BE2C (cell line): ENCODE results near the gene CTNNBL1.

Experiments
- DNase-seq: peaks from one replicate; pipeline ENCODE4 v3.0.0-alpha.2; 2020
- H3K27me3 ChIP-seq: fragments of 250-450 bp; sonication (Bioruptor Pico); 2 replicates; pipeline ENCODE4 v1.5.1; 2020; ENCODE audit warnings: mild to moderate bottlenecking
- H3K36me3 ChIP-seq: fragments of 250-450 bp; sonication (Bioruptor Pico); 2 replicates; pipeline ENCODE4 v1.5.1; 2020; ENCODE audit warnings: mild to moderate bottlenecking
- H3K4me1 ChIP-seq: fragments of 250-450 bp; sonication (Bioruptor Pico); 2 replicates; pipeline ENCODE4 v1.5.1; 2020
- H3K4me3 ChIP-seq: 2 replicates; pipeline ENCODE4 v1.5.1; 2011; ENCODE audit warnings: low read depth, low read length
- H3K9me3 ChIP-seq: fragments of 250-450 bp; sonication (Bioruptor Pico); 2 replicates; pipeline ENCODE4 v1.5.1; 2020
- TF ChIP-seq, protein P1 (sequence below): IDR thresholded peaks from 2 replicates; pipeline ENCODE4 v1.5.1; 2012; ENCODE audit warnings: mild to moderate bottlenecking, low read depth, low read length

Gene CTNNBL1

GRCh38 chr20:37650661-37651060 is 43.2 kb upstream of the CTNNBL1 start:
- H3K4me3 ChIP-seq: no peak overlapping the region
- no peaks in the 10 kb centered on the region for H3K36me3 ChIP-seq
- H3K4me1 ChIP-seq: no peaks in the 10 kb centered on the region; the same call in 1 of the 2 replicates
- no peaks in the 10 kb centered on the region for H3K9me3 ChIP-seq
- no peak for DNase-seq
- TF ChIP-seq, protein P1, sequence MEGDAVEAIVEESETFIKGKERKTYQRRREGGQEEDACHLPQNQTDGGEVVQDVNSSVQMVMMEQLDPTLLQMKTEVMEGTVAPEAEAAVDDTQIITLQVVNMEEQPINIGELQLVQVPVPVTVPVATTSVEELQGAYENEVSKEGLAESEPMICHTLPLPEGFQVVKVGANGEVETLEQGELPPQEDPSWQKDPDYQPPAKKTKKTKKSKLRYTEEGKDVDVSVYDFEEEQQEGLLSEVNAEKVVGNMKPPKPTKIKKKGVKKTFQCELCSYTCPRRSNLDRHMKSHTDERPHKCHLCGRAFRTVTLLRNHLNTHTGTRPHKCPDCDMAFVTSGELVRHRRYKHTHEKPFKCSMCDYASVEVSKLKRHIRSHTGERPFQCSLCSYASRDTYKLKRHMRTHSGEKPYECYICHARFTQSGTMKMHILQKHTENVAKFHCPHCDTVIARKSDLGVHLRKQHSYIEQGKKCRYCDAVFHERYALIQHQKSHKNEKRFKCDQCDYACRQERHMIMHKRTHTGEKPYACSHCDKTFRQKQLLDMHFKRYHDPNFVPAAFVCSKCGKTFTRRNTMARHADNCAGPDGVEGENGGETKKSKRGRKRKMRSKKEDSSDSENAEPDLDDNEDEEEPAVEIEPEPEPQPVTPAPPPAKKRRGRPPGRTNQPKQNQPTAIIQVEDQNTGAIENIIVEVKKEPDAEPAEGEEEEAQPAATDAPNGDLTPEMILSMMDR: no peak
- H3K27me3 ChIP-seq: no peaks in the 10 kb centered on the region

DNA sequence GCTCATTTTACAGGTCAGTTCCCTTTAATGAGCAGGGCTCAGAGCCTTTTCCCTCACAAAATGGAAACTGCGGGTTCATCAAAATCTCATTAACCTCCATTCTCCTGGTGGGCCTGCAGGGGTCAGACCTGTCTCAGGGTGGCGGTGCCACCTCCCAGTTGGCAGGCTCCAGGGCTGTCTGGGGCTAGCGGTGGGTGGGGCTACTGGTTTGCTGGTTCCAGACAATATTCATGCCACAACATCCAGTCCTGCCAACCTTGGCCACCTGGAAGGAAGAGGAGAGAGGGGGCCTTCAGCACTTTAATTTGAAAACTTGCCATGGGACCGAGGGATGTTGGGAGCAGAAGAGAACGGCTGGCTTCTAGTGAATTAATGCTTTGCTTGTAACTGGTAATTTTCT is 41.9 kb upstream of the CTNNBL1 start:
- H3K27me3 ChIP-seq: no peaks in the 10 kb centered on the region
- DNase-seq: peak; percentile 71
- H3K4me1 ChIP-seq: no peaks in the 10 kb centered on the region; the same call in 1 of the 2 replicates
- TF ChIP-seq, protein P1: peak; percentile 79
- H3K9me3 ChIP-seq: no peaks in the 10 kb centered on the region
- H3K36me3 ChIP-seq: no peaks in the 10 kb centered on the region
- H3K4me3 ChIP-seq: no peak overlapping the region

- TF ChIP-seq, protein P1: no peak
- DNase-seq: no peak
Observed at GRCh38 chr20:37656945-37657344, 36.9 kb upstream of the CTNNBL1 start.

GRCh38 chr20:37657924-37658804 is 35.7 kb upstream of the CTNNBL1 start:
- Histone ChIP-seq H3K36me3 (no peaks in the 10 kb centered on the region), H3K9me3 (no peaks in the 10 kb centered on the region), H3K27me3 (no peaks in the 10 kb centered on the region), H3K4me1 (no peaks in the 10 kb centered on the region), H3K4me3 (no peak overlapping the region)
- TF ChIP-seq, protein P1: no peak
- no peak for DNase-seq

More at GRCh38 chr20:37656945-37657344, 36.9 kb upstream of the CTNNBL1 start:
- Histone ChIP-seq H3K36me3 (no peaks in the 10 kb centered on the region), H3K4me3 (no peak overlapping the region), H3K27me3 (no peaks in the 10 kb centered on the region), H3K9me3 (no peaks in the 10 kb centered on the region), H3K4me1 (no peaks in the 10 kb centered on the region)

DNA sequence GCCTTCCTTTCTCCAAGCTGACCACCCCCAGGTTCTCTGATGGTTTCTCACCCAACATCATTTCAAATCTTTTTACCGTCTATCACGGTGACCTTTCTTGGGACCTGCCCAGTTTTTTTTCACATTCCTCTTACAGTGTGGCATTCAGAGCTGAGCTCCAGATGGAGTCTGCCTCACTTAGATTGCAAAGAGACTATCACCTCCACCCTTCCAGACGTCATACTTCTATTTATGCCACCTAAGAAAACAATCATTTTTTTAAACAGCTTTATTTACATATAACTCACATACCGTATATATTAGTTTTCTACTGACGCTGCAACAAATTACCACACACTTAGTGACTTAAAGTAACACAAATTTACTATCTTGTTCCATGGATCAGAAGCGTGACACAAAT is 32.3 kb upstream of the CTNNBL1 start:
- no peaks in the 10 kb centered on the region for H3K36me3 ChIP-seq

More for the DNA sequence above, 32.3 kb upstream of the CTNNBL1 start:
- no peak overlapping the region for H3K4me3 ChIP-seq
- H3K9me3 ChIP-seq: no peaks in the 10 kb centered on the region
- H3K4me1 ChIP-seq: no peaks in the 10 kb centered on the region
- TF ChIP-seq, protein P1: no peak
- no peaks in the 10 kb centered on the region for H3K27me3 ChIP-seq
- DNase-seq: no peak
